Fibroblast of villous mesenchyme (primary cell): Measurements from ENCODE around the gene DTD1. TPM values are rescaled to one million over a fixed set of nuclear protein-coding genes. Genes with fewer than 3 reads are reported as not detected.

Source experiments
- DNase-seq: peaks from one replicate; pipeline ENCODE4 v3.0.0-alpha.2; 2010; ENCODE audit warnings: low read depth
- H3K4me3 ChIP-seq: 2 replicates; pipeline ENCODE4 v1.5.1; 2011; ENCODE audit warnings: low read depth, mild to moderate bottlenecking, low read length
- total RNA-seq: library from RNA; depleted of rRNA; stranded (reverse); fragments of >200 nt; gene quantifications from 2 replicates; pipeline ENCODE4 v1.2.3, GENCODE V29; 2012
- TF ChIP-seq, protein P1 (sequence below): IDR thresholded peaks from 2 replicates; pipeline ENCODE4 v1.5.1; 2012; ENCODE audit warnings: low read depth, mild to moderate bottlenecking, low read length; ENCODE audit not compliant: insufficient read depth

The DTD1 gene
- total RNA-seq, 1 donor, result 47.1 TPM

DNA sequence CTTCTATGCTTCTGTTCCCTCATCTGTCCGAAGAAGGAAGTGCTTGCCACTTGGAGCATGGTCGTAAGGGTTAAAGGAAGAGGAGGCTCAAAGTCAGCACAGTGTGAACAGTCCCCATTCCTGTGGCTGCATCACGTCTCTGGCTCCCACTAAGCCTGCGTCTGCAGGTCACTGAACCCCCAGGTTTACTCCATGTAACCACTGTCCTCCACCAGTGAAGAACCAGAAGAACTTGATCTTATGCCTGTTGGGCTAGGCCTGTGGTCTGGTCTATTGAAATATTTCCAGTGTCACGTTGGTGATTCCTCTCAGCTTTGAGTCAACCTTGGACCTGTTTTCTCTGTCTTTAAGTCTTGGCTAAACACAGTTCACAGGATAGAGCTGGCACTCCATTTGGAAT is 179.8 kb downstream of the DTD1 start:
- no peak for DNase-seq
- TF ChIP-seq, protein P1, sequence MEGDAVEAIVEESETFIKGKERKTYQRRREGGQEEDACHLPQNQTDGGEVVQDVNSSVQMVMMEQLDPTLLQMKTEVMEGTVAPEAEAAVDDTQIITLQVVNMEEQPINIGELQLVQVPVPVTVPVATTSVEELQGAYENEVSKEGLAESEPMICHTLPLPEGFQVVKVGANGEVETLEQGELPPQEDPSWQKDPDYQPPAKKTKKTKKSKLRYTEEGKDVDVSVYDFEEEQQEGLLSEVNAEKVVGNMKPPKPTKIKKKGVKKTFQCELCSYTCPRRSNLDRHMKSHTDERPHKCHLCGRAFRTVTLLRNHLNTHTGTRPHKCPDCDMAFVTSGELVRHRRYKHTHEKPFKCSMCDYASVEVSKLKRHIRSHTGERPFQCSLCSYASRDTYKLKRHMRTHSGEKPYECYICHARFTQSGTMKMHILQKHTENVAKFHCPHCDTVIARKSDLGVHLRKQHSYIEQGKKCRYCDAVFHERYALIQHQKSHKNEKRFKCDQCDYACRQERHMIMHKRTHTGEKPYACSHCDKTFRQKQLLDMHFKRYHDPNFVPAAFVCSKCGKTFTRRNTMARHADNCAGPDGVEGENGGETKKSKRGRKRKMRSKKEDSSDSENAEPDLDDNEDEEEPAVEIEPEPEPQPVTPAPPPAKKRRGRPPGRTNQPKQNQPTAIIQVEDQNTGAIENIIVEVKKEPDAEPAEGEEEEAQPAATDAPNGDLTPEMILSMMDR, result no peak
- H3K4me3 ChIP-seq, result no peak overlapping the region

GRCh38 chr20:18773566-18773965 is 185.7 kb downstream of the DTD1 start:
- no peak overlapping the region for H3K4me3 ChIP-seq
- DNase-seq, result no peak
- TF ChIP-seq, protein P1, result no peak

GRCh38 chr20:18774207-18774606 is 186.4 kb downstream of the DTD1 start:
- TF ChIP-seq, protein P1, result no peak
- DNase-seq, result no peak
- no peak overlapping the region for H3K4me3 ChIP-seq

DNA sequence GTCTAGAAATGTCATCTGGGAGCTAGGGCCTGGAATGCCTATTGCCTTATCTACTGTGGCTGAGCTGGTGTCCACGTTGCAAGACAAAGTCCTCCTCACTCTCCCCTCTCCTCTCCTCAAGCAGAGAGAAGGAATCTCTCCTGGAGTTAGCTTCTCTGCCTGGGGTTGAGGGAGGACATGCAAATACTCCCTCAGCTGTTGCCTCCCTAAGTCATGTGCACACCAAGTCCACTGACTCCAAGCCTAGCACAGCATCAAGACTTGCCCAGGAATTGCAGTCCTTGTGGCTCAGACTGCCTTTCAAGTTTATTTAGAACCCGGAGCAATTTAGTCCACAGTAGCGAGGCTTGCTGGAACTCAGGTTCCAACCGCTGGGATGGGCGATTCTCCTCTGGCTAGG is 187.8 kb downstream of the DTD1 start:
- no peak overlapping the region for H3K4me3 ChIP-seq
- no peak for DNase-seq
- TF ChIP-seq, protein P1, result no peak

- no peak for DNase-seq
- TF ChIP-seq, protein P1, result no peak
Measured at GRCh38 chr20:18778690-18779392, 191.0 kb downstream of the DTD1 start.

GRCh38 chr20:18780385-18781130 is 192.7 kb downstream of the DTD1 start:
- TF ChIP-seq, protein P1, result no peak
- no peak overlapping the region for H3K4me3 ChIP-seq
- DNase-seq, result no peak

More at GRCh38 chr20:18778690-18779392, 191.0 kb downstream of the DTD1 start:
- H3K4me3 ChIP-seq, result no peak overlapping the region
